Measurements from ENCODE around the gene TNFRSF13B. TPM values are rescaled to one million over a fixed set of nuclear protein-coding genes. Genes with fewer than 3 reads are reported as not detected.

Gene TNFRSF13B
- total RNA-seq, 2 experiments from 2014 or later: 7.5 to 19.3 TPM

GRCh38 chr17:16938031-16938430, 33.9 kb downstream of the TNFRSF13B start:
- H3K9me2 ChIP-seq (ENCODE audit: insufficient read depth, low read length): no peaks in the 10 kb centered on the region
- ChIA-PET POLR2A (no interaction called here), CTCF (ENCODE audit: unreplicated experiment) (no interaction called here)
- H3K36me3 ChIP-seq (ENCODE audit: insufficient read depth, low read length): no peaks in the 10 kb centered on the region
- no peaks in the 10 kb centered on the region for H4K20me1 ChIP-seq (ENCODE audit: insufficient read depth, low read length)
- H3K79me2 ChIP-seq (ENCODE audit: insufficient read depth, low read depth, low read length): no peaks in the 10 kb centered on the region
- no peak overlapping the region for H3K4me3 ChIP-seq (ENCODE audit: low read depth, low read length, poor library complexity, severe bottlenecking)
- TF ChIP-seq EZH2phosphoT487 (IDR thresholded peaks at IDR 0.05; ENCODE audit: borderline replicate concordance, low read depth, low read length) (no peak), CTCF (conservative IDR thresholded peaks at IDR 0.05; ENCODE audit: low read length) (no peak)
- BruUV-seq (replicated peaks): no TSS peak
- peaks cover 5% of the 10 kb centered on the region for H3K4me1 ChIP-seq (ENCODE audit: insufficient read depth, low read length, poor library complexity, severe bottlenecking)
- intact Hi-C loops (cut with micrococcal nuclease; ENCODE audit: unreplicated experiment): no loop called here
- no peak overlapping the region for H3K27ac ChIP-seq (ENCODE audit: low read depth, low read length, poor library complexity, severe bottlenecking)
- no peak overlapping the region for H3K4me2 ChIP-seq (ENCODE audit: low read length)
- DNase-seq (ENCODE audit: low spot score): no peak
- H3K9me3 ChIP-seq (ENCODE audit: low read length): no peaks in the 10 kb centered on the region
- no peak overlapping the region for H2AFZ ChIP-seq (ENCODE audit: low read length)

- Histone ChIP-seq H4K20me1 (ENCODE audit: insufficient read depth, low read length) (no peaks in the 10 kb centered on the region), H3K27ac (ENCODE audit: low read depth, low read length, poor library complexity, severe bottlenecking) (no peak overlapping the region), H3K4me1 (ENCODE audit: insufficient read depth, low read length, poor library complexity, severe bottlenecking) (peaks cover 5% of the 10 kb centered on the region), H3K4me3 (ENCODE audit: low read depth, low read length, poor library complexity, severe bottlenecking) (no peak overlapping the region), H3K4me2 (ENCODE audit: low read length) (no peak overlapping the region), H3K9me3 (ENCODE audit: low read length) (no peaks in the 10 kb centered on the region), H3K9me2 (ENCODE audit: insufficient read depth, low read length) (no peaks in the 10 kb centered on the region), H2AFZ (ENCODE audit: low read length) (no peak overlapping the region), H3K79me2 (ENCODE audit: insufficient read depth, low read depth, low read length) (no peaks in the 10 kb centered on the region), H3K36me3 (ENCODE audit: insufficient read depth, low read length) (no peaks in the 10 kb centered on the region)
- intact Hi-C loops (cut with micrococcal nuclease; ENCODE audit: unreplicated experiment): no loop called here
- TF ChIP-seq CTCF (conservative IDR thresholded peaks at IDR 0.05; ENCODE audit: low read length): no peak
- TF ChIP-seq EZH2phosphoT487 (IDR thresholded peaks at IDR 0.05; ENCODE audit: borderline replicate concordance, low read depth, low read length): no peak
- no TSS peak for BruUV-seq (replicated peaks)
- ChIA-PET CTCF (ENCODE audit: unreplicated experiment) (no interaction called here), POLR2A (no interaction called here)
- no peak for DNase-seq (ENCODE audit: low spot score)
Measured at GRCh38 chr17:16937431-16937830, 34.5 kb downstream of the TNFRSF13B start.

GRCh38 chr17:16936536-16937310, 35.2 kb downstream of the TNFRSF13B start:
- TF ChIP-seq CTCF (conservative IDR thresholded peaks at IDR 0.05; ENCODE audit: low read length): no peak
- no peak for TF ChIP-seq EZH2phosphoT487 (IDR thresholded peaks at IDR 0.05; ENCODE audit: borderline replicate concordance, low read depth, low read length)
- Histone ChIP-seq H3K79me2 (ENCODE audit: insufficient read depth, low read depth, low read length) (no peaks in the 10 kb centered on the region), H4K20me1 (ENCODE audit: insufficient read depth, low read length) (no peaks in the 10 kb centered on the region), H3K4me1 (ENCODE audit: insufficient read depth, low read length, poor library complexity, severe bottlenecking) (peaks cover 5% of the 10 kb centered on the region), H3K9me3 (ENCODE audit: low read length) (no peaks in the 10 kb centered on the region), H3K4me2 (ENCODE audit: low read length) (no peak overlapping the region), H3K27ac (ENCODE audit: low read depth, low read length, poor library complexity, severe bottlenecking) (no peak overlapping the region), H3K36me3 (ENCODE audit: insufficient read depth, low read length) (no peaks in the 10 kb centered on the region), H3K9me2 (ENCODE audit: insufficient read depth, low read length) (no peaks in the 10 kb centered on the region), H3K4me3 (ENCODE audit: low read depth, low read length, poor library complexity, severe bottlenecking) (no peak overlapping the region), H2AFZ (ENCODE audit: low read length) (no peak overlapping the region)
- ChIA-PET POLR2A (no interaction called here), CTCF (ENCODE audit: unreplicated experiment) (no interaction called here)
- BruUV-seq (replicated peaks): no TSS peak
- intact Hi-C loops (cut with micrococcal nuclease; ENCODE audit: unreplicated experiment): no loop called here
- no peak for DNase-seq (ENCODE audit: low spot score)

All from OCI-LY7 (cell line).